ENCODE measurements around the gene SENP7.

SENP7 gene

DNA sequence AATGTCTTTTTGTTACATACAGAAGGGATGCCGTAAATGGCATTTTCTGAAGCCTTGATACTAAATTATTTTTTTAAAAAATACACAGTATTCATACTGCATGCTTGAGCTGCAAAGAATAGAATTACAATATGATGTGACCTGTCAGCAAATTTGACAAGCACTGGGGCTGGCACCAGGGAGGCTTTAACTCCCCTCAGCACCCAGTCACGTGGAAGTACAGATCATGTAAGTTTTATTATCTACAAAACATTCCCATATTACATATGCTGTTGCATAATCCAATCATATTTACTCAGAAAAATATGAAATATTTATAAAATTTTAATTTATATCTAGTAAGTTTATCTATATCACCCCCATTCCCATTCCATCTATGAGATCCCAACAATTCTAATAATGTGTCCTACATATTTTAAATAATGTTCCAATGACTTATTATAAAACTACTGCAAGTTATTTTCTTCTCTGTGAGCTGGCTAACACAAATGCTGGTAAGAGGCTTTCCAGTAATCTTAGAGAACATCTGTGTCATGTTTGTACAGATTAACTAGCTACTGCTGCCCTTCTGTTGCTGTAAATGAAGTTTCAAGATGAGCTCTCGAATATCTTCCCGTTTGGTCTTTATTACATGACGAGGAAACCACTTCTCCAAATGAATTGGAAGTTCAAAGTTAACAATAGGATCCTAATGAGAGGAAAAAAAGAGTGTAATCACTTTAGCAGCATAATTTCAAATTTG, 187.4 kb downstream of the SENP7 start:
- H3K27me3 ChIP-seq (ENCODE audit: low read depth, low read length): no peaks in the 10 kb centered on the region
- H3K4me3 ChIP-seq (ENCODE audit: low read length): no peak overlapping the region
- H3K4me2 ChIP-seq (ENCODE audit: low read length): no peak overlapping the region
- H3K79me2 ChIP-seq (ENCODE audit: low read length): no peaks in the 10 kb centered on the region
- no peak overlapping the region for H3K9ac ChIP-seq (ENCODE audit: low read length)
- H3K9me3 ChIP-seq (ENCODE audit: insufficient read depth, low read length): no peaks in the 10 kb centered on the region
- H3K4me1 ChIP-seq (ENCODE audit: low read length): no peaks in the 10 kb centered on the region
- no peak overlapping the region for H2AFZ ChIP-seq (ENCODE audit: low read depth, low read length)
- TF ChIP-seq, protein P1, sequence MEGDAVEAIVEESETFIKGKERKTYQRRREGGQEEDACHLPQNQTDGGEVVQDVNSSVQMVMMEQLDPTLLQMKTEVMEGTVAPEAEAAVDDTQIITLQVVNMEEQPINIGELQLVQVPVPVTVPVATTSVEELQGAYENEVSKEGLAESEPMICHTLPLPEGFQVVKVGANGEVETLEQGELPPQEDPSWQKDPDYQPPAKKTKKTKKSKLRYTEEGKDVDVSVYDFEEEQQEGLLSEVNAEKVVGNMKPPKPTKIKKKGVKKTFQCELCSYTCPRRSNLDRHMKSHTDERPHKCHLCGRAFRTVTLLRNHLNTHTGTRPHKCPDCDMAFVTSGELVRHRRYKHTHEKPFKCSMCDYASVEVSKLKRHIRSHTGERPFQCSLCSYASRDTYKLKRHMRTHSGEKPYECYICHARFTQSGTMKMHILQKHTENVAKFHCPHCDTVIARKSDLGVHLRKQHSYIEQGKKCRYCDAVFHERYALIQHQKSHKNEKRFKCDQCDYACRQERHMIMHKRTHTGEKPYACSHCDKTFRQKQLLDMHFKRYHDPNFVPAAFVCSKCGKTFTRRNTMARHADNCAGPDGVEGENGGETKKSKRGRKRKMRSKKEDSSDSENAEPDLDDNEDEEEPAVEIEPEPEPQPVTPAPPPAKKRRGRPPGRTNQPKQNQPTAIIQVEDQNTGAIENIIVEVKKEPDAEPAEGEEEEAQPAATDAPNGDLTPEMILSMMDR (IDR thresholded peaks at IDR 0.05; ENCODE audit: low read depth, low read length): no peak
- TF ChIP-seq EZH2phosphoT487 (IDR thresholded peaks at IDR 0.05; ENCODE audit: low read depth): no peak
- H3K27ac ChIP-seq (ENCODE audit: low read length): no peak overlapping the region
- H4K20me1 ChIP-seq (ENCODE audit: insufficient read depth, low read length): no peaks in the 10 kb centered on the region
- no peaks in the 10 kb centered on the region for H3K36me3 ChIP-seq (replicated peaks; ENCODE audit: low read depth, low read length)

DNA sequence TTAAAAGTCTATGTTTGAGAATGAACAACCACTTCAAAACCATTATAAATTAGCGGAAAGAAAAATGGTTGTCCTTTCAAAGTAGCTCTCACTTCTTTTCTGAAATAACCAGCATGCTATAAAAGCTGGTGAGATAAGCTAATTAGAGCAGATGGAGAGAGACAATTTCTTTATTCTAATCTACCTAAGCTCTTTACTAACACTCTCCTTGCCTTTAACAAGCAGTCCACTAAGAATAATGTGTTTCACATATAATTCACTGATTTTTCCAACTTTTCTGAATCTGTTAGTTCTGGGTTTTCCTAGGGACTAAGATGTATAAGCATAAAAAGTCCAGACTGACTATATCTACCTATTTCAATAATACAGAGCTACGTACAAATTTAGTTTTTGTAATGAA, 192.5 kb downstream of the SENP7 start, which contains the start of gene IMPG2:
IMPG2 (minus strand) TSS at position 101 of the 400 bp plus-strand sequence. CDS start 203 bp downstream, outside the sequence.
- H3K4me3 ChIP-seq (ENCODE audit: low read length): no peak within 1 kb of the TSS
- H3K27ac ChIP-seq (ENCODE audit: low read length): no peak within 1 kb of the TSS
- no peaks in the 10 kb centered on the region for H3K79me2 ChIP-seq (ENCODE audit: low read length)
- H3K36me3 ChIP-seq (replicated peaks; ENCODE audit: low read depth, low read length): no peaks in the 10 kb centered on the region
- TF ChIP-seq, protein P1 (IDR thresholded peaks at IDR 0.05; ENCODE audit: low read depth, low read length): no peak
- no peak for TF ChIP-seq EZH2phosphoT487 (IDR thresholded peaks at IDR 0.05; ENCODE audit: low read depth)
- H3K9ac ChIP-seq (ENCODE audit: low read length): no peak within 1 kb of the TSS
- H4K20me1 ChIP-seq (ENCODE audit: insufficient read depth, low read length): no peaks in the 10 kb centered on the region
- H3K4me2 ChIP-seq (ENCODE audit: low read length): no peak within 1 kb of the TSS
- H3K27me3 ChIP-seq (ENCODE audit: low read depth, low read length): no peaks in the 10 kb centered on the region
- no peak within 1 kb of the TSS for H2AFZ ChIP-seq (ENCODE audit: low read depth, low read length)
- no peaks in the 10 kb centered on the region for H3K4me1 ChIP-seq (ENCODE audit: low read length)
- H3K9me3 ChIP-seq (ENCODE audit: insufficient read depth, low read length): no peaks in the 10 kb centered on the region

DNA sequence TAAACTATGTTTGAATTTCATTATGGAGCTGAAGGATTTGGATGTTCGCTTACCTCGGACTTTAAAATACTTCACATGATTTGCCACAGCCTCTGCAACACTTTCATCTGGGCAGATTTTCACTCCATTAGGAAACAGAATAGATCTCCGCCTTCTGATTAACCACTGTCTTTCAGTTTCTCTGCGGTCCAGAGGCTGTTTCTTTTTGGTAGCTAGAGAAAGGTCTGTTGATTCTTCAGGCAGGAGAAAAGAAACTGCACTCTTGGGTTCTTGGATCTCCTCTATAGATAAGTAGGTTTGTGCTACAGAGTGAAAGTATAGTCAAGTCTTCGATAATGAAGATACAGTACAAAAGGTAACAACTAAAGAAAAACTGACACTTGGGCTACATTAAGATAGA, 193.5 kb downstream of the SENP7 start:
- H3K9ac ChIP-seq (ENCODE audit: low read length): no peak overlapping the region
- no peaks in the 10 kb centered on the region for H4K20me1 ChIP-seq (ENCODE audit: insufficient read depth, low read length)
- H3K27ac ChIP-seq (ENCODE audit: low read length): no peak overlapping the region
- no peaks in the 10 kb centered on the region for H3K9me3 ChIP-seq (ENCODE audit: insufficient read depth, low read length)
- H2AFZ ChIP-seq (ENCODE audit: low read depth, low read length): no peak overlapping the region
- H3K36me3 ChIP-seq (replicated peaks; ENCODE audit: low read depth, low read length): no peaks in the 10 kb centered on the region
- TF ChIP-seq, protein P1 (IDR thresholded peaks at IDR 0.05; ENCODE audit: low read depth, low read length): no peak
- no peak for TF ChIP-seq EZH2phosphoT487 (IDR thresholded peaks at IDR 0.05; ENCODE audit: low read depth)
- H3K27me3 ChIP-seq (ENCODE audit: low read depth, low read length): no peaks in the 10 kb centered on the region
- no peak overlapping the region for H3K4me3 ChIP-seq (ENCODE audit: low read length)
- H3K4me2 ChIP-seq (ENCODE audit: low read length): no peak overlapping the region
- H3K4me1 ChIP-seq (ENCODE audit: low read length): no peaks in the 10 kb centered on the region
- H3K79me2 ChIP-seq (ENCODE audit: low read length): no peaks in the 10 kb centered on the region

DNA sequence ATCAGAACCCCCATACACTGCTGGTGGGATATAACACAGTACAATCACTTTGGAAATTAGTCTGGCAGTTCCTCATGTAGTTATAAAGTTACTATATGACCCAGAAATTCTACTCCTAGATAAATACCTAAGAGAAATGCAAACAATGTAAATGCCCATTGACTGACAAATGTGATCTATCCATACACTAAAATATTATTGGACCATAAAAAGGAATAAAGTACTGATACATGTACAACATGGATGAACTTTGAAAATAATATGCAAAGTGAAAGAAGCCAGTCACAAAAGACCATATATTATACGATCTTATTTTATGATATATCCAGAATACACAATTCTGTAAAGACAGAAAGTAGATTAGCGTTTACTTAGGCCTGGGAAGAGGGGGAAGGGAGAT, 200.5 kb downstream of the SENP7 start:
- no peak overlapping the region for H3K4me2 ChIP-seq (ENCODE audit: low read length)
- TF ChIP-seq, protein P1 (IDR thresholded peaks at IDR 0.05; ENCODE audit: low read depth, low read length): no peak
- TF ChIP-seq EZH2phosphoT487 (IDR thresholded peaks at IDR 0.05; ENCODE audit: low read depth): no peak
- no peak overlapping the region for H3K9ac ChIP-seq (ENCODE audit: low read length)
- no peaks in the 10 kb centered on the region for H3K79me2 ChIP-seq (ENCODE audit: low read length)
- H3K4me1 ChIP-seq (ENCODE audit: low read length): no peaks in the 10 kb centered on the region
- no peak overlapping the region for H3K27ac ChIP-seq (ENCODE audit: low read length)
- no peaks in the 10 kb centered on the region for H3K27me3 ChIP-seq (ENCODE audit: low read depth, low read length)
- H4K20me1 ChIP-seq (ENCODE audit: insufficient read depth, low read length): no peaks in the 10 kb centered on the region
- H3K36me3 ChIP-seq (replicated peaks; ENCODE audit: low read depth, low read length): no peaks in the 10 kb centered on the region
- H3K9me3 ChIP-seq (ENCODE audit: insufficient read depth, low read length): peaks cover 14% of the 10 kb centered on the region; the same call in 1 of the 2 replicates
- no peak overlapping the region for H2AFZ ChIP-seq (ENCODE audit: low read depth, low read length)
- no peak overlapping the region for H3K4me3 ChIP-seq (ENCODE audit: low read length)
